IMR-90 (cell line): ENCODE data around the gene SDC3. TPM values are rescaled to one million over a fixed set of nuclear protein-coding genes. Genes with fewer than 3 reads are reported as not detected.

Experiments used
- ATAC-seq: fragments of 200-7000 bp; cut with Tn5 transposase; 2 replicates; pipeline ENCODE4 v1.9.1; 2020; ENCODE audit warnings: low read depth, mild to moderate bottlenecking, moderate library complexity
- BruUV-seq: library from RNA; stranded (reverse); fragments of 400-500 nt; replicated peaks from 2 replicates; lab custom pipeline; 2021; lab: Mats Ljungman, UMichigan
- CTCF ChIA-PET: fragments of 300-600 bp; formaldehyde crosslinking; extraction: SDS; loops from one replicate; lab custom pipeline; 2021; ENCODE audit warnings: antibody characterized with exemption; lab: Yijun Ruan, JAX
- POLR2A ChIA-PET: fragments of 300-600 bp; sonication (Branson Sonifier 250); formaldehyde crosslinking; loops from one replicate; lab custom pipeline; 2022; ENCODE audit warnings: antibody characterized with exemption; ENCODE audit not compliant: unreplicated experiment; lab: Charles Lee
- DNase-seq: peaks from one replicate; pipeline ENCODE4 v3.0.0; 2013
- H2AFZ ChIP-seq: replicated peaks from 2 replicates; pipeline ENCODE3; 2013; ENCODE audit warnings: low read length, mild to moderate bottlenecking; ENCODE audit not compliant: poor library complexity
- H2AK5ac ChIP-seq: 2 replicates; pipeline ENCODE4 v1.6.1; 2013; ENCODE audit warnings: low read depth, low read length, inconsistent platforms
- H2AK9ac ChIP-seq: replicated peaks from 2 replicates; pipeline ENCODE3; 2013; ENCODE audit warnings: mild to moderate bottlenecking, low read depth, low read length, moderate library complexity; ENCODE audit not compliant: poor library complexity
- H2BK120ac ChIP-seq: 2 replicates; pipeline ENCODE4 v1.6.1; 2013; ENCODE audit warnings: low read depth, low read length, inconsistent platforms
- H2BK15ac ChIP-seq: 3 replicates; pipeline ENCODE4 v1.6.1; 2013; ENCODE audit warnings: low read depth, low read length, inconsistent platforms
- H2BK20ac ChIP-seq: 2 replicates; pipeline ENCODE4 v1.6.1; 2013; ENCODE audit warnings: low read depth, mild to moderate bottlenecking, inconsistent platforms, low read length, moderate library complexity
- H2BK5ac ChIP-seq: 2 replicates; pipeline ENCODE4 v1.6.1; 2013; ENCODE audit warnings: mild to moderate bottlenecking, low read depth, low read length, inconsistent platforms; ENCODE audit not compliant: poor library complexity, severe bottlenecking
- H3K14ac ChIP-seq: replicated peaks from 2 replicates; pipeline ENCODE4 v1.6.1; 2013; ENCODE audit warnings: low read depth, low read length, inconsistent platforms
- H3K18ac ChIP-seq: 2 replicates; pipeline ENCODE4 v1.6.1; 2013; ENCODE audit warnings: low read depth, low read length, control low read depth
- H3K23ac ChIP-seq: 2 replicates; pipeline ENCODE4 v1.6.1; 2013; ENCODE audit warnings: low read depth, low read length, inconsistent platforms
- H3K27ac ChIP-seq: 2 replicates; pipeline ENCODE4 v1.5.1; 2013; ENCODE audit warnings: mild to moderate bottlenecking, control low read depth, low read length; ENCODE audit not compliant: insufficient read depth
- H3K27me3 ChIP-seq: 2 replicates; pipeline ENCODE4 v1.6.1; 2013; ENCODE audit warnings: low read length; ENCODE audit not compliant: control insufficient read depth, insufficient read depth
- H3K36me3 ChIP-seq: 2 replicates; pipeline ENCODE4 v1.6.1; 2013; ENCODE audit warnings: low read length, mixed read lengths; ENCODE audit not compliant: control insufficient read depth, insufficient read depth
- H3K4ac ChIP-seq: 2 replicates; pipeline ENCODE4 v1.6.1; 2013; ENCODE audit warnings: low read depth, low read length, inconsistent platforms
- H3K4me1 ChIP-seq: 2 replicates; pipeline ENCODE4 v1.6.1; 2013; ENCODE audit warnings: low read length, mixed read lengths; ENCODE audit not compliant: control insufficient read depth, insufficient read depth
- H3K4me2 ChIP-seq: 2 replicates; pipeline ENCODE4 v1.6.1; 2013; ENCODE audit warnings: low read depth, mild to moderate bottlenecking, control low read depth, low read length, moderate library complexity
- H3K4me3 ChIP-seq: 2 replicates; pipeline ENCODE4 v1.5.1; 2013; ENCODE audit warnings: low read depth, mild to moderate bottlenecking, control low read depth, low read length, moderate library complexity; ENCODE audit not compliant: insufficient read depth
- H3K56ac ChIP-seq: 2 replicates; pipeline ENCODE4 v1.6.1; 2013; ENCODE audit warnings: low read length, inconsistent platforms; ENCODE audit not compliant: insufficient read depth; ENCODE audit errors: extremely low read depth
- H3K79me1 ChIP-seq, 2 experiments: 2 replicates each; pipeline ENCODE4 v1.6.1; 2013; ENCODE audit warnings: low read length in 2 of 2, inconsistent platforms in 1 of 2, low read depth in 1 of 2
- H3K9ac ChIP-seq: 2 replicates; pipeline ENCODE4 v1.6.1; 2013; ENCODE audit warnings: low read depth, low read length, control low read depth
- H3K9me1 ChIP-seq: 2 replicates; pipeline ENCODE4 v1.6.1; 2013; ENCODE audit warnings: low read length, inconsistent platforms; ENCODE audit not compliant: insufficient read depth
- H3K9me3 ChIP-seq: 2 replicates; pipeline ENCODE4 v1.6.1; 2013; ENCODE audit warnings: low read length; ENCODE audit not compliant: control insufficient read depth, insufficient read depth
- H4K20me1 ChIP-seq: 2 replicates; pipeline ENCODE4 v1.6.1; 2013; ENCODE audit warnings: low read length, inconsistent platforms; ENCODE audit not compliant: insufficient read depth
- H4K5ac ChIP-seq: 2 replicates; pipeline ENCODE4 v1.6.1; 2013; ENCODE audit warnings: mild to moderate bottlenecking, low read depth, low read length, control low read depth
- H4K8ac ChIP-seq, 2 experiments: 2 replicates each; pipeline ENCODE4 v1.6.1; 2013; ENCODE audit warnings: low read depth in 2 of 2, low read length in 2 of 2, control low read depth in 1 of 2, inconsistent platforms in 1 of 2
- H4K91ac ChIP-seq: 2 replicates; pipeline ENCODE4 v1.6.1; 2013; ENCODE audit warnings: low read depth, low read length, inconsistent platforms; ENCODE audit not compliant: insufficient read depth
- BHLHE40 ChIP-seq: fragments of 150-350 bp; IDR thresholded peaks from 2 replicates; pipeline ENCODE4 v1.6.1; 2016; ENCODE audit warnings: mild to moderate bottlenecking, low read depth, low read length
- CEBPB ChIP-seq: IDR thresholded peaks from 2 replicates; pipeline ENCODE4 v1.6.1; 2012; ENCODE audit warnings: low read depth, low read length, improper control_type of control experiment
- CHD1 ChIP-seq: IDR thresholded peaks from 2 replicates; pipeline ENCODE4 v1.6.1; 2012; ENCODE audit warnings: low read depth, low read length, improper control_type of control experiment
- FOS ChIP-seq: fragments of 150-350 bp; IDR thresholded peaks from 2 replicates; pipeline ENCODE4 v1.6.1; 2016; ENCODE audit warnings: low read depth, low read length
- MAFK ChIP-seq: IDR thresholded peaks from 2 replicates; pipeline ENCODE4 v1.6.1; 2012; ENCODE audit warnings: low read depth, low read length, improper control_type of control experiment
- MAZ ChIP-seq: IDR thresholded peaks from 2 replicates; pipeline ENCODE4 v1.6.1; 2012; ENCODE audit warnings: low read depth, mild to moderate bottlenecking, low read length, improper control_type of control experiment, moderate library complexity, borderline replicate concordance
- MXI1 ChIP-seq: IDR thresholded peaks from 2 replicates; pipeline ENCODE4 v1.6.1; 2012; ENCODE audit warnings: low read depth, mild to moderate bottlenecking, low read length, moderate library complexity, borderline replicate concordance
- NFE2L2 ChIP-seq: fragments of 150-350 bp; IDR thresholded peaks from 2 replicates; pipeline ENCODE4 v1.6.1; 2016; ENCODE audit warnings: low read depth, mild to moderate bottlenecking, low read length
- RCOR1 ChIP-seq: IDR thresholded peaks from 2 replicates; pipeline ENCODE4 v1.6.1; 2012; ENCODE audit warnings: mild to moderate bottlenecking, low read length, improper control_type of control experiment; ENCODE audit not compliant: insufficient replicate concordance
- RFX5 ChIP-seq: IDR thresholded peaks from 2 replicates; pipeline ENCODE4 v1.8.0; 2012; ENCODE audit warnings: low read depth, mild to moderate bottlenecking, low read length, moderate library complexity
- WGBS, 2 experiments: methylation state at CpG; one replicate each; pipeline versions ENCODE4 v1.1.5 to v1.1.7; 2013; ENCODE audit warnings: missing lambda C conversion rate in 2 of 2; ENCODE audit not compliant: insufficient read length in 1 of 2; ENCODE audit errors: extremely low coverage in 2 of 2; 5-methylcytosine and 5-hydroxymethylcytosine counted together
- dilution Hi-C: fragments of 300-500 bp; cut with HindIII; formaldehyde crosslinking; loops from one replicate; pipeline ENCODE4 v1.14.3; 2018; ENCODE audit warnings: low sequenced_read_pairs; ENCODE audit not compliant: unreplicated experiment
- in situ Hi-C: fragments of 300-500 bp; cut with MboI; formaldehyde crosslinking; loops from 3 replicates; pipeline ENCODE4 v1.14.3; 2019; ENCODE audit warnings: low sequenced_read_pairs, inconsistent platforms, mixed read lengths
- intact Hi-C: fragments of 100-400 bp; cut with micrococcal nuclease; formaldehyde crosslinking; loops from 2 replicates; pipeline ENCODE4 v1.10.0; 2022
- polyA plus RNA-seq, 3 experiments: library from polyadenylated mRNA; depleted of rRNA; stranded (reverse); fragments of >200 nt; gene quantifications; 2 replicates each; pipeline ENCODE4 v1.2.3, GENCODE V29; 2012; ENCODE audit warnings: low replicate concordance in 1 of 3
- total RNA-seq: library from RNA; depleted of rRNA; stranded (reverse); fragments of >200 nt; gene quantifications from 2 replicates; pipeline ENCODE4 v1.2.3, GENCODE V29; 2012
- TF ChIP-seq, protein P1 (sequence below): fragments of 150-350 bp; IDR thresholded peaks from 2 replicates; pipeline ENCODE4 v1.6.1; 2017; ENCODE audit warnings: mild to moderate bottlenecking, antibody characterized with exemption, low read length, low read depth
- TF ChIP-seq, protein P2 (sequence below): fragments of 150-350 bp; IDR thresholded peaks from 2 replicates; pipeline ENCODE4 v1.6.1; 2016; ENCODE audit warnings: low read depth, mild to moderate bottlenecking, low read length, moderate library complexity, borderline replicate concordance
- TF ChIP-seq, protein P3 (sequence below): conservative IDR thresholded peaks from 2 replicates; pipeline ENCODE4 v1.5.1; 2012; ENCODE audit warnings: mild to moderate bottlenecking, low read depth, low read length, improper control_type of control experiment

The SDC3 gene
- total and polyA plus RNA-seq, 2 of the 4 experiments (the other 2 are of a cell fraction), result 13.1 to 71.5 TPM

DNA sequence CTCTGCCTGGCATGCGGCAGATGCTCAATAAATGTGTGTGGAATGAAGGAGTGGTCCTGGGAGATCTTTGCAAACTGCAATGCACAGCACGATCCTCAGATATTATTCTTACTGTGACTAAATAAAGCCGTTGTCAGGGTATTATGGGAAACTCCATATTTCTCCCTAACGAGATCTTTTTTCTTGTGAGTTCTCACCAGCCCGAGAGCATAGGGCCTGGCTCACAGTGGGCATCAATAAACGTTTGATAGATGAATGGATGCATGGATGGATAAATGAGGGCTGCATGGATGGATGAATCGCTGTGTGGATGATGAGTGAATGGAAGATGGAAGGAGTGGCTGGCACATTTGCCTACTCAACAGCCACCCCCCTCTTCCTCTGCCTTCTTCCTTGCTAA lies 69.6 kb downstream of the SDC3 start:
- POLR2A ChIA-PET, result no interaction called here
- no peak overlapping the region for H2AFZ ChIP-seq
- no peak for ATAC-seq
- no TSS peak for BruUV-seq
- H3K18ac ChIP-seq, result no peak overlapping the region
- WGBS, 2 experiments, result 80% methylated on average over 1 of the region's 7 CpGs; no CpG with 5 or more reads in 1 of the 2 experiments
- no peak overlapping the region for H3K9ac ChIP-seq
- H3K27ac ChIP-seq, result no peak overlapping the region
- H3K4me1 ChIP-seq, result no peaks in the 10 kb centered on the region; the same call in 1 of the 2 replicates
- no peak overlapping the region for H4K5ac ChIP-seq
- H3K79me1 ChIP-seq, result no peaks in the 10 kb centered on the region
- H2BK120ac ChIP-seq, result no peak overlapping the region
- H3K56ac ChIP-seq, result no peak overlapping the region
- no peak overlapping the region for H4K91ac ChIP-seq
- no peaks in the 10 kb centered on the region for H3K36me3 ChIP-seq
- H3K27me3 ChIP-seq, result peaks cover 35% of the 10 kb centered on the region
- dilution Hi-C loops, result no loop called here
- TF ChIP-seq MXI1 (no peak), NFE2L2 (no peak), RCOR1 (no peak), RFX5 (no peak), CEBPB (no peak), MAZ (no peak), FOS (no peak), MAFK (no peak), BHLHE40 (no peak), CHD1 (no peak)
- TF ChIP-seq, protein P1, sequence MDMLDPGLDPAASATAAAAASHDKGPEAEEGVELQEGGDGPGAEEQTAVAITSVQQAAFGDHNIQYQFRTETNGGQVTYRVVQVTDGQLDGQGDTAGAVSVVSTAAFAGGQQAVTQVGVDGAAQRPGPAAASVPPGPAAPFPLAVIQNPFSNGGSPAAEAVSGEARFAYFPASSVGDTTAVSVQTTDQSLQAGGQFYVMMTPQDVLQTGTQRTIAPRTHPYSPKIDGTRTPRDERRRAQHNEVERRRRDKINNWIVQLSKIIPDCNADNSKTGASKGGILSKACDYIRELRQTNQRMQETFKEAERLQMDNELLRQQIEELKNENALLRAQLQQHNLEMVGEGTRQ, result no peak
- TF ChIP-seq, protein P2, sequence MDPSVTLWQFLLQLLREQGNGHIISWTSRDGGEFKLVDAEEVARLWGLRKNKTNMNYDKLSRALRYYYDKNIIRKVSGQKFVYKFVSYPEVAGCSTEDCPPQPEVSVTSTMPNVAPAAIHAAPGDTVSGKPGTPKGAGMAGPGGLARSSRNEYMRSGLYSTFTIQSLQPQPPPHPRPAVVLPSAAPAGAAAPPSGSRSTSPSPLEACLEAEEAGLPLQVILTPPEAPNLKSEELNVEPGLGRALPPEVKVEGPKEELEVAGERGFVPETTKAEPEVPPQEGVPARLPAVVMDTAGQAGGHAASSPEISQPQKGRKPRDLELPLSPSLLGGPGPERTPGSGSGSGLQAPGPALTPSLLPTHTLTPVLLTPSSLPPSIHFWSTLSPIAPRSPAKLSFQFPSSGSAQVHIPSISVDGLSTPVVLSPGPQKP, result no peak
- TF ChIP-seq, protein P3, sequence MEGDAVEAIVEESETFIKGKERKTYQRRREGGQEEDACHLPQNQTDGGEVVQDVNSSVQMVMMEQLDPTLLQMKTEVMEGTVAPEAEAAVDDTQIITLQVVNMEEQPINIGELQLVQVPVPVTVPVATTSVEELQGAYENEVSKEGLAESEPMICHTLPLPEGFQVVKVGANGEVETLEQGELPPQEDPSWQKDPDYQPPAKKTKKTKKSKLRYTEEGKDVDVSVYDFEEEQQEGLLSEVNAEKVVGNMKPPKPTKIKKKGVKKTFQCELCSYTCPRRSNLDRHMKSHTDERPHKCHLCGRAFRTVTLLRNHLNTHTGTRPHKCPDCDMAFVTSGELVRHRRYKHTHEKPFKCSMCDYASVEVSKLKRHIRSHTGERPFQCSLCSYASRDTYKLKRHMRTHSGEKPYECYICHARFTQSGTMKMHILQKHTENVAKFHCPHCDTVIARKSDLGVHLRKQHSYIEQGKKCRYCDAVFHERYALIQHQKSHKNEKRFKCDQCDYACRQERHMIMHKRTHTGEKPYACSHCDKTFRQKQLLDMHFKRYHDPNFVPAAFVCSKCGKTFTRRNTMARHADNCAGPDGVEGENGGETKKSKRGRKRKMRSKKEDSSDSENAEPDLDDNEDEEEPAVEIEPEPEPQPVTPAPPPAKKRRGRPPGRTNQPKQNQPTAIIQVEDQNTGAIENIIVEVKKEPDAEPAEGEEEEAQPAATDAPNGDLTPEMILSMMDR, result no peak
- no peak overlapping the region for H3K4me3 ChIP-seq
- no peaks in the 10 kb centered on the region for H4K20me1 ChIP-seq
- CTCF ChIA-PET, result no interaction called here
- no peak for DNase-seq
- intact Hi-C loops, result no loop called here
- no peak overlapping the region for H2AK5ac ChIP-seq
- no peak overlapping the region for H3K4me2 ChIP-seq
- H2BK20ac ChIP-seq, result no peak overlapping the region
- H3K23ac ChIP-seq, result no peak overlapping the region
- no peak overlapping the region for H2BK15ac ChIP-seq
- no peaks in the 10 kb centered on the region for H3K9me1 ChIP-seq
- H2AK9ac ChIP-seq, result no peak overlapping the region
- H3K4ac ChIP-seq, result no peak overlapping the region
- no peak overlapping the region for H4K8ac ChIP-seq
- no peak overlapping the region for H3K14ac ChIP-seq
- H3K9me3 ChIP-seq, result no peaks in the 10 kb centered on the region; the same call in 1 of the 2 replicates
- H2BK5ac ChIP-seq, result no peak overlapping the region
- in situ Hi-C loops, result no loop called here
